Measurements from ENCODE around the gene CTH. TPM values are rescaled to one million over a fixed set of nuclear protein-coding genes. Genes with fewer than 3 reads are reported as not detected.

CTH gene
- polyA plus RNA-seq, 2 of the 4 experiments (the other 2 are of a cell fraction) = 3.7 to 6.8 TPM

- ChIA-PET POLR2A (no interaction called here), CTCF (no interaction called here)
- Histone ChIP-seq H3K9me3 (no peaks in the 10 kb centered on the region), H3K4me1 (no peaks in the 10 kb centered on the region), H3K4me3 (no peak overlapping the region), H3K4me2 (no peak overlapping the region), H3K27ac (no peak overlapping the region)
- TF ChIP-seq E2F6 (IDR thresholded peaks at IDR 0.05; ENCODE audit: borderline replicate concordance, low read depth) (no peak), MAX (IDR thresholded peaks at IDR 0.05) (no peak), BHLHE40 (IDR thresholded peaks at IDR 0.05; ENCODE audit: low read depth, low read length) (no peak), POLR2AphosphoS2 (conservative IDR thresholded peaks at IDR 0.05; ENCODE audit: low read length) (no peak), RNF2 (IDR thresholded peaks at IDR 0.05; ENCODE audit: borderline replicate concordance, low read depth) (no peak), POLR2A (IDR thresholded peaks at IDR 0.05; ENCODE audit: low read length) (no peak), EHF (CRISPR knock-in tag; IDR thresholded peaks at IDR 0.05) (no peak), RAD21 (conservative IDR thresholded peaks at IDR 0.05 in 1 of 2, IDR thresholded peaks at IDR 0.05 in 1 of 2) (no peak), JUNB (IDR thresholded peaks at IDR 0.05) (no peak), RFX5 (IDR thresholded peaks at IDR 0.05) (no peak)
- FAIRE-seq (no peak), ATAC-seq (no peak), DNase-seq (ENCODE audit: low read depth in 1 of 2, low spot score in 1 of 2) (no peak)
Observed at GRCh38 chr1:70382682-70383081, 28.4 kb upstream of the CTH start.

GRCh38 chr1:70383483-70383882 is 27.6 kb upstream of the CTH start:
- Histone ChIP-seq H3K27ac (no peak overlapping the region), H3K4me1 (no peaks in the 10 kb centered on the region), H3K4me3 (no peak overlapping the region), H3K4me2 (no peak overlapping the region), H3K9me3 (no peaks in the 10 kb centered on the region)
- ATAC-seq (no peak), FAIRE-seq (no peak), DNase-seq (ENCODE audit: low read depth in 1 of 2, low spot score in 1 of 2) (no peak)
- ChIA-PET CTCF (no interaction called here), POLR2A (no interaction called here)
- TF ChIP-seq HEYL (CRISPR knock-in tag; IDR thresholded peaks at IDR 0.05) (no peak), CTCF (IDR thresholded peaks at IDR 0.05) (no peak), JUNB (IDR thresholded peaks at IDR 0.05) (no peak), EP300 (IDR thresholded peaks at IDR 0.05) (no peak), SMC3 (IDR thresholded peaks at IDR 0.05) (no peak), ELK1 (IDR thresholded peaks at IDR 0.05; ENCODE audit: low read depth, low read length) (no peak), POLR2AphosphoS2 (conservative IDR thresholded peaks at IDR 0.05; ENCODE audit: low read length) (no peak), RCOR1 (IDR thresholded peaks at IDR 0.05; ENCODE audit: low read depth, low read length) (no peak), FOSL2 (IDR thresholded peaks at IDR 0.05) (no peak), FOSL2 (CRISPR knock-in tag; IDR thresholded peaks at IDR 0.05) (no peak), KDM5A (IDR thresholded peaks at IDR 0.05) (no peak), ATOH8 (CRISPR knock-in tag; IDR thresholded peaks at IDR 0.05; ENCODE audit: low read depth) (no peak), MAZ (IDR thresholded peaks at IDR 0.05; ENCODE audit: borderline replicate concordance, low read depth, low read length) (no peak), TFCP2L1 (CRISPR knock-in tag; IDR thresholded peaks at IDR 0.05) (no peak), REST (IDR thresholded peaks at IDR 0.05) (no peak), ZNF302 (CRISPR knock-in tag; IDR thresholded peaks at IDR 0.05) (no peak), ZSCAN20 (CRISPR knock-in tag; IDR thresholded peaks at IDR 0.05) (no peak), HES2 (IDR thresholded peaks at IDR 0.05) (no peak), MYC (IDR thresholded peaks at IDR 0.05; ENCODE audit: borderline replicate concordance, low read length) (no peak)
- WGBS (ENCODE audit: missing lambda C conversion rate) = 83% methylated on average over 3 of the region's 3 CpGs
